Type B pancreatic cell (in vitro differentiated cells): ENCODE measurements around the gene CLEC6A. TPM values are rescaled to one million over a fixed set of nuclear protein-coding genes. Genes with fewer than 3 reads are reported as not detected.

Experiments
- DNase-seq: peaks from one replicate; pipeline ENCODE4 v3.0.0; 2021; ENCODE audit warnings: mixed read lengths; ENCODE audit not compliant: unreplicated experiment; ENCODE audit errors: extremely low spot score
- H3K27ac Mint-ChIP-seq: 2 replicates; pipeline ENCODE4 v1.8.0; 2021; ENCODE audit warnings: mild to moderate bottlenecking, mixed read lengths
- H3K27me3 Mint-ChIP-seq: 2 replicates; pipeline ENCODE4 v1.8.0; 2021; ENCODE audit warnings: mixed read lengths
- H3K36me3 Mint-ChIP-seq: 2 replicates; pipeline ENCODE4 v1.8.0; 2021; ENCODE audit warnings: mixed read lengths
- H3K4me1 Mint-ChIP-seq: one replicate; pipeline ENCODE4 v1.8.0; 2021; ENCODE audit warnings: mixed read lengths; ENCODE audit not compliant: unreplicated experiment
- H3K4me3 Mint-ChIP-seq: 2 replicates; pipeline ENCODE4 v1.8.0; 2021; ENCODE audit warnings: mild to moderate bottlenecking, mixed read lengths
- H3K9me3 Mint-ChIP-seq: 2 replicates; pipeline ENCODE4 v1.8.0; 2021; ENCODE audit warnings: mixed read lengths
- CTCF ChIP-seq: fragments of 200-600 bp; sonication (generic); conservative IDR thresholded peaks from 2 replicates; pipeline ENCODE4 v1.5.0; 2021; ENCODE audit warnings: antibody characterized with exemption, mild to moderate bottlenecking
- total RNA-seq: library from RNA; stranded (reverse); gene quantifications from 2 replicates; pipeline ENCODE4 v1.2.1, GENCODE V29; 2021; ENCODE audit warnings: low replicate concordance

CLEC6A gene
- total RNA-seq, 1 donor from 2014 or later = not detected

- Mint-ChIP-seq H3K4me3 (no peak within 1 kb of the TSS), H3K4me1 (no peaks in the 10 kb centered on the region), H3K36me3 (no peaks in the 10 kb centered on the region), H3K27me3 (peaks cover 9% of the 10 kb centered on the region), H3K9me3 (no peaks in the 10 kb centered on the region), H3K27ac (no peak within 1 kb of the TSS)
- no peak for DNase-seq
- TF ChIP-seq CTCF = no peak
These were observed 57.5 kb downstream of the CLEC6A start, which contains the start of gene CLEC4D for GRCh38 chr12:8513256-8513655. TSS of gene CLEC4D (plus strand) at chr12:8513503. CDS start at chr12:8513733, 230 bp downstream.

- DNase-seq = no peak
These were observed 62.2 kb downstream of the CLEC6A start for GRCh38 chr12:8517971-8518370.

GRCh38 chr12:8519171-8519570 is 63.4 kb downstream of the CLEC6A start:
- H3K27me3 Mint-ChIP-seq = peaks cover 18% of the 10 kb centered on the region
- no peak for TF ChIP-seq CTCF
- no peak for DNase-seq
- no peak overlapping the region for H3K4me3 Mint-ChIP-seq
- H3K4me1 Mint-ChIP-seq = no peaks in the 10 kb centered on the region
- no peaks in the 10 kb centered on the region for H3K9me3 Mint-ChIP-seq
- no peaks in the 10 kb centered on the region for H3K36me3 Mint-ChIP-seq
- no peak overlapping the region for H3K27ac Mint-ChIP-seq

More at GRCh38 chr12:8517971-8518370, 62.2 kb downstream of the CLEC6A start:
- Mint-ChIP-seq H3K27me3 (peaks cover 14% of the 10 kb centered on the region), H3K36me3 (no peaks in the 10 kb centered on the region), H3K27ac (no peak overlapping the region), H3K9me3 (no peaks in the 10 kb centered on the region), H3K4me1 (no peaks in the 10 kb centered on the region), H3K4me3 (no peak overlapping the region)
- TF ChIP-seq CTCF = no peak

GRCh38 chr12:8527250-8528130 is 71.7 kb downstream of the CLEC6A start:
- no peak for DNase-seq
- no peak overlapping the region for H3K4me3 Mint-ChIP-seq
- H3K27me3 Mint-ChIP-seq = peaks cover 18% of the 10 kb centered on the region
- peaks cover 6% of the 10 kb centered on the region for H3K9me3 Mint-ChIP-seq
- no peaks in the 10 kb centered on the region for H3K4me1 Mint-ChIP-seq
- no peak for TF ChIP-seq CTCF
- H3K27ac Mint-ChIP-seq = no peak overlapping the region
- H3K36me3 Mint-ChIP-seq = no peaks in the 10 kb centered on the region

Other genes starting within 250 kb of the CLEC6A start
- 0.36 TPM in 1 of 2 replicates, not detected in the other for gene FAM90A1, start 228.3 kb upstream of the CLEC6A start, total RNA-seq
- gene CLEC4D, start 57.5 kb downstream of the CLEC6A start, total RNA-seq = not detected in 2 replicates
- not detected in 2 replicates for gene CLEC4E, start 84.9 kb downstream of the CLEC6A start, total RNA-seq
- 0.21 TPM in 1 of 2 replicates, not detected in the other for gene AICDA, start 156.9 kb downstream of the CLEC6A start, total RNA-seq
- 1.4 and 11.5 TPM in 2 replicates for gene MFAP5, start 206.9 kb downstream of the CLEC6A start, total RNA-seq
- gene RIMKLB, start 242.0 kb downstream of the CLEC6A start, total RNA-seq = 59.8 and 65.2 TPM in 2 replicates